Right kidney (tissue), 1 donor: ENCODE data around the gene SEC24C.
A peak's percentile ranks its signal among the peaks of the same experiment; 100 is the strongest.
"Not testable (repeated sequence)": the region's sequence is repeated elsewhere in the genome, so short reads cannot be mapped to it uniquely, and the experiment has no call there.

Source experiments
- DNase-seq: peaks from one replicate; pipeline ENCODE4 v3.0.0-alpha.2; 2016

SEC24C gene

GRCh38 chr10:73730153-73730906 is 13.8 kb upstream of the SEC24C start:
- peak; percentile 98 for DNase-seq

DNA sequence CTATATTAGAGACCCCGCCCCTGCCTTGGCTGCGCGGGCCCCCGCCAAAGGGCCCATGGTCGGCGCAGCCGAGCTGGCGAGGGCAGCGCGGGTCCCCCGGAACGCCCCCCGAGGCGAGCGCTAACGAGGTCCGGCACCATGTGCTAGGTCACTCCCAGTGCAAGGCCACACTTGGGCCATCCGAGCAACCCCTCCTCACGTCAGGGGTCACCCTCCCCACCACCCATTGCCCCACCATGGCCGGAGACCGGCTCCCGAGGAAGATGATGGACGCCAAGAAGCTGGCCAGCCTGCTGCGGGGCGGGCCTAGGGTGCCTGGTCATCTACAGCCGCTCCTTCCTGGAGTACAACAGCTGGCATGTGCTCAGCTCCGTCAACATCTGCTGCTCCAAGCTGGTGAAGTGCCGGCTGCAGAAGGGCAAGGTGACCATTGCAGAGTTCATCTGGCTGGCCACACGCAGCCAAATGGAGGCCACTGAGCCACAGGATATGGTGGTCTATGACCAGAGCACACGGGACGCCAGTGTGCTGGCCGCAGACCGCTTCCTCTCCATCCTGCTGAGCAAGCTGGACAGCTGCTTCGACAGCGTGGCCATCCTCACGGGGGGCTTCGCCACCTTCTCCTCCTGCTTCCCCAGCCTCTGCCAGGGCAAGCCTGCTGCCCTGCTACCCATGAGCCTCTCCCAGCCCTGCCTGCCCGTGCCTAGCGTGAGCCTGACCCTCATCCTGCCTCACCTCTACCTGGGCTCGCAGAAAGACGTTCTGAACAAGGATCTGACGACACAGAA is 12.4 kb upstream of the SEC24C start:
- no peak for DNase-seq

DNA sequence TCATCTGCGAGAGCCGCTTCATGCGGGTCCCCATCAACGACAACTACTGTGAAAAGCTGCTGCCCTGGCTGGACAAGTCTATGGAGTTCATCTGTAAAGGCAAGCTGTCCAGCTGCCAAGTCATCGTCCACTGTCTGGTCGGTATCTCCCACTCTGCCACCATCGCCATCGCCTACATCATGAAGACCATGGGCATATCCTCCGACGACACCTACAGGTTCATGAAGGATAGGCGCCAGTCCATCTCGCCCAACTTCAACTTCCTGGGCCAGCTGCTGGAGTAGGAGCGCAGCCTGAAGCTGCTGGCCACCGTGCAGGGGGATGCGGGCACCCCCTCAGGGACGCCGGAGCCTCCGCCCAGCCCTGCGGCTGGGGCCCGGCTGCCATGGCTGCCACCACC is 11.7 kb upstream of the SEC24C start:
- DNase-seq: no peak

DNA sequence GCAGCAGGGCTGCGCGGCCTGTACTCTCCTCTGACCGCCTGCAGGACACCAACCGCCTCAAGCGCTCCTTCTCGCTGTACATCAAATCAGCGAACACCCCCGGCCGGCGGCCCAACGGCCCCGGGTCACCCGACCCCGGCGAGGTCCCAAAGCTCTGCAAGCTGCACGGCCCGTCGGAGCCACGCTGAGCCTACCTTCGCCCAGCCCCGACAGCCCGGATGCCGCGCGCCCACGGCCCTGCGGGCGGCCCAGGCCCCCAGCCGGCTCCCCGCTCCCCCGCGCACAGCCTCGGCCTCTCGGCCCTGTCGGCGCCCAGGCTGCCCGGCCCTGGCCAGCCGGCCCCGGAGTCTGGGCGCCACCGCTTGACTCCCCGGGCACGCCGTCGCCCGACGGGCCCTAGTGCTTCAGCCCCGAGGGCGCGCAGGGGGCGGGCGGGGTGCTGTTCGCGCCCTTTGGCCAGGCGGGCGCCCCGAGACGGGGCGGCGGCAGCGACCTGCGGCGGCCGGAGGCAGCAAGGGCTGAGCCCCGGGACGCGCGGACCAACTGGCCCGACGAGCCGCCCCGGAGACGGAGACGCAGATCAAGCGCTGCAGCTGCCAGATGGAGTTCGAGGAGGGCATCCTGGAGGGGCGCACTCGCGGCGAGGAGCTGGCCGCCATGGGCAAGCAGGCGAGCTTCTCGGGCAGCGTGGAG is 11.1 kb upstream of the SEC24C start:
- no peak for DNase-seq

DNA sequence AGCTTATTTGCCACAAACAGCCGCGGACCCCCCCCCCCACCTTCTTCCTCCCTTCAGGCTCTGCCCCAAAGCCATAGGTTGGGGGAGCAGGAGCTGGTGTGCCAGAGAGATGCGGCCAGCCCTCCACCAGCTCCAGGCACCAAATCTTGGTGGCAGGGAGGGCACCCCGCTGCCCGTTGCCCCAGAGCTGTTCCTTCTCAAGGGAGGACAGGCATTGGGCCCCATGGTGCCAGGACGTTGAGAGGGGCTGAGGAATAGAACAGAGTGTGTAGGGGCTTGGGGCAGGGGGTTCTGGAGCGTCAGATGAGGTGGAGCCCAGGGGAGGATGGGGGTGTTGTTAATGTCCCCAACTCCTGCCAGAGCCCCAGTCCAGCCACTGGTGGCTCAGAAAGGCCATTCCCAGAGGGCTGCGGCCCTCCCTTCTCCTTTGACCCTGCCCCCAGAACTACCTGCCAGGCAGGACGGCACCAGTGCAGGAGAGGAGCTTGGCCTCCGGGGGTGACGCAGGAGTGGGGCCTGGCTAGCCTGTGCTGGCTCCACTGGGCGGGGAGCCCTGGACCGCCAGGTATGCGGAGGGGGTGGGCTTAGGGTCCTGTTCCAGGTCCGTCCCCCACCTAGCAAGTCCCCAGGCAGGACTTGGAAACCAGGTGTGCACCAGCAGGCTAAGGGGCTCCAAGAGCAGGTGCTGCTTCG is 10.0 kb upstream of the SEC24C start:
- DNase-seq: no peak

- no peak for DNase-seq
These were observed 9.3 kb upstream of the SEC24C start for GRCh38 chr10:73734796-73735305.

GRCh38 chr10:73740501-73741254 is 3.5 kb upstream of the SEC24C start:
- not testable (repeated sequence) for DNase-seq

DNA sequence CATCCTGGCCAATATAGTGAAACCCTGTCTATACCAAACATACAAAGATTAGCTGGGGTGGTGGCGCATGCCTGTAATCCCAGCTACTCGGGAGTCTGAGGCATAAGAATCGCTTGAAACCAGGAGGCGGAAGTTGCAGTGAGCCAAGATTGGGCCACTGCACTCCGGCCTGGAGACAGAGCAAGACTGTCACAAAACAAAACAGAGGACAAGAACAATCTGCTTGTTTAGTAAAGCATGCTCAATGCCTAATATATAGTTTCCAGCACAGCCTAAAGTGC is 1.8 kb upstream of the SEC24C start:
- DNase-seq: no peak

GRCh38 chr10:73743327-73743904 is 756 bp upstream of the SEC24C start:
- DNase-seq: no peak

GRCh38 chr10:73744664-73744975 is 448 bp downstream of the SEC24C start:
- DNase-seq: no peak

GRCh38 chr10:73746721-73747120 is 2.5 kb downstream of the SEC24C start:
- no peak for DNase-seq

DNA sequence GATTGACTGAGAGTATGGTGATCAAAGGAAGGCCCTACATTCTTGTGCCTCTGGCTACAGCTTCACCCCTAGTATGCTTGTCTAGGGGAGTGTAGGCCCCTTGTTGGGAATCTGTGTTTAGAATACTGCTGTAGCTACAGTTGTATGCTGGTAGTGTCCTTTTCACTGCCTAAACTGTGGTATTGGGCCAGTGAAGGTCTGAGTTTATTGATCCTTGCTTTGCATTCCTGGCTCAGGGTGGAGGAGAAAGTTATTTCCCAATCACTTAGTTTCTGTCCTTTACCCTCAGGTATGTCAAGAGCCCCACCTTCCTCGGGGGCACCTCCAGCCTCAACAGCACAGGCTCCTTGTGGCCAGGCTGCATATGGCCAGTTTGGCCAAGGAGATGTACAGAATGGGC is 6.6 kb downstream of the SEC24C start:
- no peak for DNase-seq

DNA sequence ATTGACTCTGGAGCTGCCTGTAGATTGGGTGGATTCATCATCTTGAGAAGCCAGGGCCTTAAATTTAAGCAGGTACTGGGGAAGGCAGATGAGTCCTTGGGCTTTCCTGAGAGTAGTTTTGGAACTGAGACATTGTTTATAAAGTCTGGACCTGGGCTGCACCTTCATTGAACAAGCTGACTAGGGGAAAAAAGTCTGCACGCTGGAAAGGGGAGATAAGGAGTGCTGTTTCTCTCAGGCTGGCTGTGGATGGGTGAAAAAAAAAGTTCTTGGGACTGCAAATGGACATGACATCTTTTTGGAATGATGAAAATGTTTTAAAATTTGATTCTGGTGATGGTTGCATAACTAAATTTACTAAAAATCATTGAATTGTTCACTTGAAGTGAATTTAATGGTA is 12.0 kb downstream of the SEC24C start:
- no peak for DNase-seq

- DNase-seq: no peak
These were observed 14.7 kb downstream of the SEC24C start for GRCh38 chr10:73758704-73759511.

DNA sequence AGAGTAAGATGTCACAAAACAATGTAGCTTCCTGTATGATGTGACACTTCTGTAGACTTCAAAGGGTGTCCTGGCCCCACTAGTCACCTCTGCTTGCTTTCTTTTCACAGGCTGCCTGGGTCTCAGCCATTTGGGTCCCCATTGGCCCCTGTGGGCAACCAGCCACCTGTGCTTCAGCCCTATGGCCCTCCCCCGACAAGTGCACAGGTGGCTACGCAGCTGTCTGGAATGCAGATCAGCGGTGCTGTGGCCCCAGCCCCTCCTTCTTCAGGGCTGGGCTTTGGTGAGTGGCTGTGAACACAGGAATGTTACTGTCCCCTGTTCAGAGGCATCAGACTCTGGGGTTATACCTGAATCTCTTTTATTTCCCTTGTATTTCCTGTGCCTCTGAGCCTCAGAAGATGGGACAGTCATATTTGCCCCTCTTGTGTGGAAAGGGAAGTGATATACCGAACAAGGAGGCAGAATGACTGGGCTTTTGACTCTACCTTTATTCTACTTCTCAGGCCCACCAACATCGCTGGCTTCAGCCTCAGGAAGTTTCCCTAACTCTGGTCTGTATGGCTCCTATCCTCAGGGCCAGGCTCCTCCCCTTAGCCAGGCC is 15.4 kb downstream of the SEC24C start:
- DNase-seq: no peak

DNA sequence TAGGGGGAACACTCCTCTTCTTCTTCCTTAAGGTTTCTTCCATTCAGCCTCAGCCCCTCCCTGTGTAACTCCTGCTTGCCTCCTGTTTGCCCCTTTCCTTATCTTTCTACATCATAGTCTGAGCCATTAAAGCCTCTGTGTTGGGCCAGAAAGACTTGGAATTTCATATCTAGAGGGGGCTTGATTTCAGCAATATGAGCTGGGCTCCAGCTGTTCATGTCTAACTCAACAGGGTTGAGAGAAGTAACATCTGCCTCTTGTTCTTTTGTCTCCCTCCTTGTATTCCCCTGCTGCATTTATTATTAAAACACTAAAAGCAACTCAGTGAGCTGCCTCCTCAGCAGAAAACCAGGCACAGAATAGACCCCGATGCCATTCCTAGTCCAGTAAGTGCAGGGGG is 17.6 kb downstream of the SEC24C start:
- DNase-seq: no peak

GRCh38 chr10:73762915-73763314 is 18.7 kb downstream of the SEC24C start:
- no peak for DNase-seq

DNA sequence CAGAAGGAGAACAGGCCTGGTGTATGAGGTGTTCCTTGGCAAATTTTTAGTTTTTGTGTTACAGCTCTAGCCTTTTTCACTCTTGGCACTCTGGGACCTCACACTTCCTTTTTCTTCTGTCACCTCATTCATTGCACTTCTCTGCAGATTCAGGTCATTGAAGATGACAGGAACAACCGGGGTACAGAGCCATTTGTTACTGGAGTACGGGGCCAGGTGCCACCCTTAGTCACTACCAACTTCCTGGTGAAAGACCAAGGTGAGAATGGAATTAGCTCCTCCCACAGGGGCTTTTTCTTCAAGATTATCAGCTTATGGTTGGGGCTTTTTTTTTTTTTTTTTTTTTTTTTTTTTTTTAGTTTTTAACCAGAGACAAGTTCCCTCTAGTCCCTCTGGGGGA is 19.2 kb downstream of the SEC24C start:
- DNase-seq: no peak

DNA sequence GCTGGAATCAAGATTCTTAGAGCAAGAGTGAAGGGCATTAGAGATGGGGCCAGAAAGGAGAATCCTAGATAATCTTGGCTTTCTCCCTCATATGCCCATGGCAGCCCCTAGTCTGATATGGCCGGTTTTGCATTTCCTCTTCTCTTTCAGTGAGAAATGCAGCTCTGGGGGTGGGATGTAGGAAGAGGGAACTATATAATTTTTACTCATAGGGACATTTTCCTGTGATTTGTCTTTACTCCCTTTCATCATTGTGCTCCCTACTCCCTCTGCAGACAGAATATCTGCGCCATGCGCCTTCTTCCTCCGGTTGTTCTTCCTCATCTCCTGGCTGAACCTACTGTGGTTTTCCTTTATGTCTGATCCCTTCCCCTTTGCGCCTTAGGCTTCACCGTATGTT is 20.9 kb downstream of the SEC24C start:
- DNase-seq: no peak

GRCh38 chr10:73768881-73769280 is 24.7 kb downstream of the SEC24C start:
- no peak for DNase-seq
